ENCODE results near the gene RTP5.

RTP5 gene

GRCh38 chr2:241844831-241845578 lies 24.5 kb upstream of the RTP5 start:
- Histone ChIP-seq H3K27ac (ENCODE audit: low read depth, low read length) (no peak overlapping the region), H3K27me3 (ENCODE audit: insufficient read depth, low read length) (peaks cover 28% of the 10 kb centered on the region), H3K4me3 (ENCODE audit: low read length) (peak overlapping the region; percentile 49), H3K36me3 (ENCODE audit: insufficient read depth, low read length) (no peaks in the 10 kb centered on the region), H3K4me1 (ENCODE audit: insufficient read depth, low read length) (no peaks in the 10 kb centered on the region), H3K9ac (ENCODE audit: low read depth, low read length) (no peak overlapping the region), H3K9me3 (ENCODE audit: insufficient read depth, low read depth, low read length) (no peaks in the 10 kb centered on the region)
- WGBS, result 84% methylated on average over 37 of the region's 37 CpGs

GRCh38 chr2:241846406-241846805 lies 23.1 kb upstream of the RTP5 start:
- H3K9ac ChIP-seq (ENCODE audit: low read depth, low read length), result no peak overlapping the region
- 94% methylated on average over 22 of the region's 22 CpGs for WGBS
- no peak overlapping the region for H3K4me3 ChIP-seq (ENCODE audit: low read length)

GRCh38 chr2:241848761-241849615 lies 20.5 kb upstream of the RTP5 start:
- Histone ChIP-seq H3K36me3 (ENCODE audit: insufficient read depth, low read length) (no peaks in the 10 kb centered on the region), H3K9me3 (ENCODE audit: insufficient read depth, low read depth, low read length) (no peaks in the 10 kb centered on the region), H3K4me3 (ENCODE audit: low read length) (no peak overlapping the region), H3K9ac (ENCODE audit: low read depth, low read length) (no peak overlapping the region), H3K27ac (ENCODE audit: low read depth, low read length) (no peak overlapping the region), H3K27me3 (ENCODE audit: insufficient read depth, low read length) (peaks cover 18% of the 10 kb centered on the region), H3K4me1 (ENCODE audit: insufficient read depth, low read length) (no peaks in the 10 kb centered on the region)
- WGBS, result 94% methylated on average over 39 of the region's 39 CpGs

More at GRCh38 chr2:241846406-241846805, 23.1 kb upstream of the RTP5 start:
- Histone ChIP-seq H3K36me3 (ENCODE audit: insufficient read depth, low read length) (no peaks in the 10 kb centered on the region), H3K27ac (ENCODE audit: low read depth, low read length) (no peak overlapping the region), H3K9me3 (ENCODE audit: insufficient read depth, low read depth, low read length) (no peaks in the 10 kb centered on the region), H3K4me1 (ENCODE audit: insufficient read depth, low read length) (no peaks in the 10 kb centered on the region), H3K27me3 (ENCODE audit: insufficient read depth, low read length) (peaks cover 28% of the 10 kb centered on the region)

GRCh38 chr2:241849616-241850543 lies 19.6 kb upstream of the RTP5 start:
- Histone ChIP-seq H3K27me3 (ENCODE audit: insufficient read depth, low read length) (peaks cover 9% of the 10 kb centered on the region), H3K36me3 (ENCODE audit: insufficient read depth, low read length) (no peaks in the 10 kb centered on the region), H3K4me3 (ENCODE audit: low read length) (no peak overlapping the region), H3K4me1 (ENCODE audit: insufficient read depth, low read length) (no peaks in the 10 kb centered on the region), H3K9me3 (ENCODE audit: insufficient read depth, low read depth, low read length) (no peaks in the 10 kb centered on the region), H3K9ac (ENCODE audit: low read depth, low read length) (no peak overlapping the region), H3K27ac (ENCODE audit: low read depth, low read length) (no peak overlapping the region)
- 90% methylated on average over 16 of the region's 16 CpGs for WGBS

- no peaks in the 10 kb centered on the region for H3K9me3 ChIP-seq (ENCODE audit: insufficient read depth, low read depth, low read length)
- no peak overlapping the region for H3K9ac ChIP-seq (ENCODE audit: low read depth, low read length)
Measured at GRCh38 chr2:241850544-241851324, 18.8 kb upstream of the RTP5 start.

GRCh38 chr2:241851325-241852115 lies 18.0 kb upstream of the RTP5 start:
- 92% methylated on average over 26 of the region's 26 CpGs for WGBS
- H3K27me3 ChIP-seq (ENCODE audit: insufficient read depth, low read length), result no peaks in the 10 kb centered on the region

More at GRCh38 chr2:241850544-241851324, 18.8 kb upstream of the RTP5 start:
- Histone ChIP-seq H3K4me3 (ENCODE audit: low read length) (no peak overlapping the region), H3K27me3 (ENCODE audit: insufficient read depth, low read length) (0 out of 2 replicates have a peak, but pooled peaks cover 3% of the 10 kb centered on the region), H3K36me3 (ENCODE audit: insufficient read depth, low read length) (no peaks in the 10 kb centered on the region), H3K4me1 (ENCODE audit: insufficient read depth, low read length) (no peaks in the 10 kb centered on the region), H3K27ac (ENCODE audit: low read depth, low read length) (no peak overlapping the region)
- WGBS, result 93% methylated on average over 27 of the region's 27 CpGs

GRCh38 chr2:241852116-241852980 lies 17.2 kb upstream of the RTP5 start:
- H3K36me3 ChIP-seq (ENCODE audit: insufficient read depth, low read length), result no peaks in the 10 kb centered on the region
- H3K27me3 ChIP-seq (ENCODE audit: insufficient read depth, low read length), result no peaks in the 10 kb centered on the region
- no peaks in the 10 kb centered on the region for H3K9me3 ChIP-seq (ENCODE audit: insufficient read depth, low read depth, low read length)
- H3K4me3 ChIP-seq (ENCODE audit: low read length), result no peak overlapping the region
- WGBS, result 93% methylated on average over 39 of the region's 39 CpGs
- no peak overlapping the region for H3K9ac ChIP-seq (ENCODE audit: low read depth, low read length)
- no peak overlapping the region for H3K27ac ChIP-seq (ENCODE audit: low read depth, low read length)
- H3K4me1 ChIP-seq (ENCODE audit: insufficient read depth, low read length), result no peaks in the 10 kb centered on the region

More at GRCh38 chr2:241851325-241852115, 18.0 kb upstream of the RTP5 start:
- Histone ChIP-seq H3K9ac (ENCODE audit: low read depth, low read length) (no peak overlapping the region), H3K27ac (ENCODE audit: low read depth, low read length) (no peak overlapping the region), H3K4me3 (ENCODE audit: low read length) (no peak overlapping the region), H3K4me1 (ENCODE audit: insufficient read depth, low read length) (no peaks in the 10 kb centered on the region), H3K36me3 (ENCODE audit: insufficient read depth, low read length) (no peaks in the 10 kb centered on the region), H3K9me3 (ENCODE audit: insufficient read depth, low read depth, low read length) (no peaks in the 10 kb centered on the region)

- H3K27me3 ChIP-seq (ENCODE audit: insufficient read depth, low read length), result no peaks in the 10 kb centered on the region
- WGBS, result 92% methylated on average over 10 of the region's 10 CpGs
- no peaks in the 10 kb centered on the region for H3K9me3 ChIP-seq (ENCODE audit: insufficient read depth, low read depth, low read length)
- no peak overlapping the region for H3K9ac ChIP-seq (ENCODE audit: low read depth, low read length)
- H3K36me3 ChIP-seq (ENCODE audit: insufficient read depth, low read length), result no peaks in the 10 kb centered on the region
- no peak overlapping the region for H3K4me3 ChIP-seq (ENCODE audit: low read length)
- no peaks in the 10 kb centered on the region for H3K4me1 ChIP-seq (ENCODE audit: insufficient read depth, low read length)
- no peak overlapping the region for H3K27ac ChIP-seq (ENCODE audit: low read depth, low read length)
Measured at GRCh38 chr2:241852981-241853631, 16.4 kb upstream of the RTP5 start.
